ENCODE results near the gene LMOD3. TPM values are rescaled to one million over a fixed set of nuclear protein-coding genes. Genes with fewer than 3 reads are reported as not detected.

Gene LMOD3
- total and polyA plus RNA-seq, 2 of the 4 experiments (the other 2 are of a cell fraction) = not detected

GRCh38 chr3:69063636-69064035, 58.8 kb downstream of the LMOD3 start:
- H4K8ac ChIP-seq (ENCODE audit: low read depth in 2 of 2, low read length in 2 of 2) = no peak overlapping the region
- in situ Hi-C loops (cut with MboI; ENCODE audit: low sequenced_read_pairs) = no loop called here
- H2BK120ac ChIP-seq (ENCODE audit: low read depth, low read length) = no peak overlapping the region
- peaks cover 4% of the 10 kb centered on the region; the same call in 1 of the 2 replicates for H3K9me1 ChIP-seq (ENCODE audit: insufficient read depth, low read length)
- no peak overlapping the region for H3K56ac ChIP-seq (ENCODE audit: extremely low read depth, insufficient read depth, low read length)
- H3K18ac ChIP-seq (ENCODE audit: low read depth, low read length) = no peak overlapping the region
- peaks cover 26% of the 10 kb centered on the region for H3K36me3 ChIP-seq (ENCODE audit: control insufficient read depth, insufficient read depth, low read length)
- H3K4me3 ChIP-seq (ENCODE audit: insufficient read depth, low read depth, low read length) = no peak overlapping the region
- peaks cover 4 to 14% of the 10 kb centered on the region in 2 experiments; a peak in 3 of 4 replicates for H3K79me1 ChIP-seq (ENCODE audit: low read depth in 1 of 2, low read length in 2 of 2)
- dilution Hi-C loops (cut with HindIII; ENCODE audit: low sequenced_read_pairs, unreplicated experiment) = no loop called here
- no peak overlapping the region for H4K91ac ChIP-seq (ENCODE audit: insufficient read depth, low read depth, low read length)
- H3K4me2 ChIP-seq (ENCODE audit: low read depth, low read length) = no peak overlapping the region
- H3K9me3 ChIP-seq (ENCODE audit: control insufficient read depth, insufficient read depth, low read length) = no peaks in the 10 kb centered on the region
- H2BK5ac ChIP-seq (ENCODE audit: low read depth, low read length, poor library complexity, severe bottlenecking) = no peak overlapping the region
- H3K23ac ChIP-seq (ENCODE audit: low read depth, low read length) = no peak overlapping the region
- H2AFZ ChIP-seq (replicated peaks; ENCODE audit: low read length, poor library complexity) = no peak overlapping the region
- no peak for TF ChIP-seq USF2 (IDR thresholded peaks at IDR 0.05; ENCODE audit: low read depth, low read length)
- no peak for TF ChIP-seq CHD1 (IDR thresholded peaks at IDR 0.05; ENCODE audit: low read depth, low read length)
- TF ChIP-seq RAD21 (IDR thresholded peaks at IDR 0.05; ENCODE audit: low read length) = no peak
- no TSS peak for BruUV-seq (replicated peaks)
- H2AK9ac ChIP-seq (replicated peaks; ENCODE audit: low read depth, low read length, poor library complexity) = no peak overlapping the region
- DNase-seq = no peak
- POLR2A ChIA-PET (ENCODE audit: unreplicated experiment) = no interaction called here
- no peak overlapping the region for H4K5ac ChIP-seq (ENCODE audit: low read depth, low read length)
- no CpG with 5 or more reads among the region's 2 CpGs for WGBS, 2 experiments (ENCODE audit: extremely low coverage in 2 of 2, insufficient read length in 1 of 2)
- no peak overlapping the region for H3K9ac ChIP-seq (ENCODE audit: low read depth, low read length)
- CTCF ChIA-PET = interaction anchor here (0.7 kb wide), 1 partner anchor 11 kb away, joined by 4 read pairs; the partner anchor contains the start of gene TMF1
- no peak overlapping the region for H3K4ac ChIP-seq (ENCODE audit: low read depth, low read length)
- no peak overlapping the region for H3K14ac ChIP-seq (replicated peaks; ENCODE audit: low read depth, low read length)
- H3K4me1 ChIP-seq (ENCODE audit: control insufficient read depth, insufficient read depth, low read length) = 0 out of 2 replicates have a peak, but pooled peaks cover 2% of the 10 kb centered on the region
- no peak overlapping the region for H3K27ac ChIP-seq (ENCODE audit: insufficient read depth, low read length)
- no peaks in the 10 kb centered on the region for H4K20me1 ChIP-seq (ENCODE audit: insufficient read depth, low read length)
- H3K27me3 ChIP-seq (ENCODE audit: control insufficient read depth, insufficient read depth, low read length) = no peaks in the 10 kb centered on the region
- no peak overlapping the region for H2AK5ac ChIP-seq (ENCODE audit: low read depth, low read length)
- intact Hi-C loops (cut with micrococcal nuclease) = no loop called here
- ATAC-seq (ENCODE audit: low read depth) = no peak
- no peak overlapping the region for H2BK15ac ChIP-seq (ENCODE audit: low read depth, low read length)
- no peak overlapping the region for H2BK20ac ChIP-seq (ENCODE audit: low read depth, low read length)
